ENCODE measurements around the gene NUP62.

DNA sequence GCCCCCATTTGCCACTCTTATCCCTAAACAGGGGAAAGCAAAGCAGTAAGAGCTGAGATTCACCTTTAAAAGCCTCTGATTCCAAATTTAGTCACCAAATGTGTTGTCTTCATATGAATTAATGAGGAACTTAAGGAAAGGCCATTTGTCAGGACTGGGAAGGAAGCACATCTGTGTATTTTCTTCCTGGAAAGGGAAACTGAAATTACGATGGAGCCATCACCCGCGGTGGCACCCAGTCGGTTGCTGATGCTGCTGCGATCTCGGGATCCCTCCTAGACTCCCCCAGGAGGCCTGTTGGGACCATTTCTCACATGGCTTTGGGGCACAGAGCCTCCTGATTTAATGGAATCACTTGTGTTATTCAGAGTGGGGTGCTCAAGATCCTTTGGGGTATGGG lies 25.2 kb downstream of the NUP62 start:
- TF ChIP-seq POLR2AphosphoS5 (IDR thresholded peaks at IDR 0.05; ENCODE audit: low read depth, low read length) (no peak), POLR2A (IDR thresholded peaks at IDR 0.05; ENCODE audit: low read depth, low read length) (no peak), TAF1 (IDR thresholded peaks at IDR 0.05; ENCODE audit: borderline replicate concordance, low read depth, low read length) (no peak)
